Activated CD4-positive, alpha-beta T cell treated with anti-CD3 and anti-CD28 coated beads, Interleukin-2, Interleukin-4, amounts not matched to agents 100 ng/mL and 50 ng/mL, durations not matched to agents 16 hours and 8 hours (primary cell): ENCODE results near the gene XRCC4.
"Not testable (repeated sequence)": the region's sequence is repeated elsewhere in the genome, so short reads cannot be mapped to it uniquely, and the experiment has no call there.

Source experiments
- DNase-seq: peaks from one replicate; pipeline ENCODE4 v3.0.0-alpha.2; 2020; ENCODE audit warnings: low spot score

Gene XRCC4

DNA sequence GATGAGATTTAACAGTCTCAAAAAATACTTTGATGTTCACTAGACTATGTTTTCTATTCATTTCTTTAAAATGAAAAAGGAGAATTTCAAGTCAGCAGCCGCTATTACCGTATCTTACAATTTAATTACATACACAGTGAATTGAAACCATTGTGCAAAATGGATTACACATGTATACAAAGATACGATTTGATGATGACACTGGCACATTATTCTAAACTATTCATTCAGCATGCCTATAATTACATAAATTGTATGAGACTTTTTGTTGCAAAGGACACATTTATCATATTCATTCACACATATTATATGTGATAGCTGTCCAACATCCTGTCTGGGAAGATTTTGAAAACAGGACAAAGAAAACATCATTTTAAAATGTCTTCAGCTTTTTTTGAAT is 275.9 kb downstream of the XRCC4 start:
- no peak for DNase-seq

DNA sequence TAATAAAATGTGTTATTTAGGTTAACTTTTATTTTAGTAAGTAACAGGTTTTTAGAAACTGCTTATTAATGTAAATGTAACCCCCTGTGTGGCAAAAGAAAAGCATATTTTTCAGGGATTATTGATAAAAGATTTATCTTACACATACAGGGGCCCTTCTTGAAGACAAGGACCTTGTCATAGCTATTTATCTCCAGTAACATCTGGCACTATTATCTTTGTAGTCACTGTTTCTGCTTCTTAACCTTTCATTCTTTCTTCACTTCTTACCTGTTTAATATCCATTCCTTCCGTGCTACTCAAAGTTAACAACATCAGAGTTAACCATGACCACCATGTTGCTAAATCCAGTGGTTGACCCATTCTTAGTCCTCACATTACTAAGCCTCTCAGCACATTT is 276.4 kb downstream of the XRCC4 start:
- DNase-seq: no peak

DNA sequence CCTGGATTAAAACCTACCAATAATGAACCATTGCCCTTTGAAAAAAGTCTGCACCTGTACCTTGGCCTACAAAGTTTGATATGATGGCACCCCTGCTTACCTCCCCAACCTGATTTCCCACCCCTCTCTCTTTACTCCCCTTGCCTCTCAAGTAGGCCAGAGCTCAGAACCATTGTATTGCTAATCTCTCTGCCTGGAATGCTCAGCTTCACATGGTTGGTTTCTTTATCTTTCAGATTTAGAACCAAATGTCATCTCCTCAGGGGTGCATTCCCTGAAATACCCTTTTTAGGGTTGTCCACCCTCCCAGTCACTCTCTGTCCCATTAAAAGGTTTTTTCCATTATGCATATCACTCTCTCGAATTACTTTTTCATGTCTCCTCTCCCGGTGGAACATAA is 277.6 kb downstream of the XRCC4 start:
- DNase-seq: no peak

GRCh38 chr5:83355482-83356014 is 278.2 kb downstream of the XRCC4 start:
- DNase-seq: not testable (repeated sequence)

- DNase-seq: no peak
Measured at GRCh38 chr5:83357621-83358231, 280.4 kb downstream of the XRCC4 start.

- no peak for DNase-seq
Measured at GRCh38 chr5:83360573-83360972, 283.2 kb downstream of the XRCC4 start.

- no peak for DNase-seq
Measured at GRCh38 chr5:83362526-83362925, 285.2 kb downstream of the XRCC4 start.

- no peak for DNase-seq
Measured at GRCh38 chr5:83363111-83363885, 286.0 kb downstream of the XRCC4 start.

DNA sequence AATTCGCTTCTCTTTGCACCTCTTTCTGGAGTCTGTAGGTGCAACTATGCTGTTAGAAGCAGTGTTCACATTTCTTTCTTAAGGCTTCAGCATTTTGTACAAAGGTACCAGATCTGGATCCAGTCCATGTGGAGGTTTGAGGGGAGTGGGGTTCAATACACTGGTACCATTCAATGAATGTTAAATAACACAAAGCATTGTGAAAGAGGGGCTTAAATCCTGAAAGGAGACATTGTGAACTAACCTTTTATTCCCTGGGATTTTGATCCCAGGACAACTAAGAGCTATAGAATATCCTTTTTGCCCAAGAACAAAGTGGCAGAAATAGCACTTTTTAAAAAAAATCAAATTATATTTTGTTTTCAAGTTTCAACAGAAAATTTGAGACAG is 286.5 kb downstream of the XRCC4 start:
- DNase-seq: no peak

- DNase-seq: no peak
Measured at GRCh38 chr5:83364312-83365299, 287.3 kb downstream of the XRCC4 start.

GRCh38 chr5:83368319-83368718 is 291.0 kb downstream of the XRCC4 start:
- DNase-seq: no peak

DNA sequence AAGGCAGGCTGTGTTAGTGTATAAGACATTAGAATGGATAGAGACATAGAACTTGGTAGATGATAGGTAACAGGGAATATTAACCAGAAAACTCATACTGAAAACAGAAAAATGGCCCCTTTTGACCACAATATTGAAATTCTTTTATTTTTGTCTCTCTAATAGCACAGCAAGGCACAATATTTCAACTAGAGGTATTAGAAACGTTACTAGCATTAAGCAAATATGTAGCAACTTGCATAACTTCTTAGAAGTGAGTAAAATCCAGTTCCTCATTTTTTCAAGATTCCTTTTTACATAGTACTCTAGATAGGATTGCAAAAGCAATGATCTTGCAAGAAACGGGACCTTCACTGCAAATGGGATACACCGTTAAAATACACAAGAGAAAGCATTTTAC is 291.5 kb downstream of the XRCC4 start:
- DNase-seq: no peak

GRCh38 chr5:83370957-83371356 is 293.6 kb downstream of the XRCC4 start:
- DNase-seq: no peak

DNA sequence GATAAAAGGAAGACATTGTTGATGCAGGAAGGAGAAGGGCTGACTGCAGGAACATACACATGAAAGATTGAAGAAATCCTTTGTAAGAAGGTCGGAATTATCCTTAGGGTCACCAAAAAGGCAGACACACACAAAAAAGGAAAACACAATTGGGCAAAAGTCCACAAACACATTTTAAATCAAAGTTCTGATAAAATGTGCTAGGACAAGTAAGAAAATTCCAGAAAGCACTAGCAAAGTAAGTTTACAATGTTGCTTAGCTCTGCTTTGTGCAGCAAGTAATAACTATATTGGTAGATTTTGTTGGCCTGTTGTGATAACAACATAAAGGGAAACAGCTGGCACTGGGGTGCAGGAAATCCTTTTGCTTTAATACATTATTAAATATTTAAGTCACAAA is 294.4 kb downstream of the XRCC4 start:
- no peak for DNase-seq

GRCh38 chr5:83374547-83374946 is 297.2 kb downstream of the XRCC4 start:
- no peak for DNase-seq

DNA sequence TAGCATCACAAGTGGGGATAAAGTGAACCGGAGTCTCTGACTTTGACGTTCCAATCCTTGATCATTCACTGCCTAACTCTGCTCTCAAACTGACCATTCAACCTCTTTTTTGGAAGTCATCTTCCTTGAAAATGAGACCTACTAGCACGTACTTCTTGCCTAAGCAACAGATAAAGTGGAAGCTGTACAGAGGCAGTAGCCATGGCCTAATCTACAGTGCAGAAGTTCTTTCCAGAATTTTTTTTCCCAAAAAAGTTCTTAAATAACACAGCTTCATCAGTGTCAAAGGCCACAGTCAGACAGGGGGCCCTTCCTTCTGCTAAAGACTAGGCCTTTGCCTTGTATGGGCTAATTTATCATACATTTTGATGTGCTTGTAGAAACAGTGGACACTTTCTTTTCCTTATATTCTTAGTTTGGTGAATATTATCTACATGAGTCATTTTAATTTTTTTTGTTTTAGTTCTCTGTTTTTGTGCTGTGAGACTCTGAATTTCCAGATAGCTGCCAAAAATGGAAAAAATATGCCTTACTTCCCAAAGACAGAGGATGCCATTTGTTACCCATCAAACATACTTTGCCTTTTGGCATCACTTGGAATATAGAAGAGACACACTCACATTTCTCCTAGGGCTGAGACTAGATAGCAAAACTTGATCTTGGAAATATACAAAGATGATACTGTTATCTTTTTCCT is 297.9 kb downstream of the XRCC4 start:
- DNase-seq: no peak

DNA sequence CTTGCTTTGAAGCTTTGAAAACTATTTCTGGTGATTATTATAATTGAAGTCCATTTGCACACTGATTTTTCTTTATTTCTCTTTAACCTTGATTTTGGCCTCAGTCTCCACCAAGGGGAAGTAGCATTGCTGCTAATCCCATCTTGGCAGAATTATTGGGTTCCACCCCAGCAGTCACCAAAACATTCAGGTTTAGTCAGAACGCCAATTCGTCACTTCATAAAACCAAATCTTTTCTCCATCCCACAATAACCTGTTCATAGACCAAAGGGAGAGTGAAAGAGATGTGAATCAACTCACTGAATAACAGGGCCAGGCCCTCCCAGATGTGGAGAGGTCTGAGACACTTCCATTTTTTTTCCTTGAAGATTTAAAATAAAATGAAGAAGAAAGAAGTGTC is 299.1 kb downstream of the XRCC4 start:
- no peak for DNase-seq

GRCh38 chr5:83377131-83377865 is 300.0 kb downstream of the XRCC4 start:
- no peak for DNase-seq

DNA sequence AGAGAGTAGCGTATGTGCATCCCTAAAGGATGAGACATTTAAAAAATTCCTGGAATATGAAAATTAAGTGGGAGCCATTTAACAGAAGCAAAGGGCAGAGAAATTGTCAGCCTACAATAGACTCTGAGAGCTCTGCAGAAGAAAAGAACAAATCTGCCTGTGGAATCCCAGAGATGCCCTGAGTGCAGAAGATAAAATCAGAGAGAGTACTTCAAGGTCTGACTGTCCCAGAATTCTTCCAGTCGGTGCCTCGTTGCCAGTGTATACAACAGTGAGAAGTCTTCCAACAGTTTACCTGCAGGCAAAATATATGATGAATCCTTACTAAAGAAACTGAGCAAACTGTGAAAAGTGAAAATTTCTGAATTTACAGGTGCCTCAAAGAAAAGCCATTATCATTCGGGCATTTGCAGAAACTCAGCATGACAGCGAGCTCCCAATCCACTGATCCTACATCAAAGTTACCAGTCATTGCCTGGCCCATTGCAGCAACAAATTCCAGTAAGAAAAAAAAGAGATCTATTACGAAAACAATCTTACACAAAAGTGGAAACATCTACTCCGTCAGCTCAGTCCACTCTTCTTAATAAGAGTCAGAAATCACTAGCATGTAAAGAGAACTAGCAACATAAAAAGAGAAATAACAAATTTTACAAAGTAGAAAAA is 301.4 kb downstream of the XRCC4 start:
- no peak for DNase-seq

- DNase-seq: no peak
Measured at GRCh38 chr5:83385812-83386211, 308.5 kb downstream of the XRCC4 start.

GRCh38 chr5:83387041-83387440 is 309.7 kb downstream of the XRCC4 start:
- no peak for DNase-seq
